B cell (primary cell): ENCODE data around the gene KLHL2.

ENCODE experiments used
- CTCF ChIP-seq: fragments of 200-600 bp; IDR thresholded peaks from one replicate; pipeline ENCODE4 v1.8.0; 2022; ENCODE audit warnings: antibody characterized with exemption, mild to moderate bottlenecking
- EZH2 ChIP-seq: IDR thresholded peaks from 2 replicates; pipeline ENCODE4 v1.6.1; 2012; ENCODE audit warnings: borderline replicate concordance, low read depth, mild to moderate bottlenecking, moderate library complexity, low read length; ENCODE audit not compliant: insufficient read depth, poor library complexity, severe bottlenecking

DNA sequence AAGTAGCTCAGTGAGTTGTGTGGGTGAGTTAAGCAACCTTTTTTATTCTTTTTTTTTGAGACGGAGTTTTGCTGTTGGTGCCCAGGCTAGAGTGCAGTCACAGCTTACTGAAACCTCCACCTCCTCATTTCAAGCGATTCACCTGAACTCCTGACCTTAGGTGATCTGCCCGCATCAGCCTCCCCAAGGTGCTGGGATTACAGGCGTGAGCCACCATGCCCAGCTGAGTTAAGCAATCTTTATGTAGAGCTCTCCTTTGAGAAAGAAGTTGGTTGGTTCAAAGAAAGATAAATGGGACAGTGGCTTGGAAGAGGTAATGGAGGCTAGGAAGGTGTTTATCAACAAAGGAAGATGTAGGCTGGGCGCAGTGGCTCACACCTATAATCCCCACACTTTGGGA is 123.3 kb downstream of the KLHL2 start:
- no peak for TF ChIP-seq CTCF
- no peak for TF ChIP-seq EZH2
